HCT116 (cell line): ENCODE measurements around the gene TMPRSS3. TPM values are rescaled to one million over a fixed set of nuclear protein-coding genes. Genes with fewer than 3 reads are reported as not detected.

Experiments
- ATAC-seq: fragments of 200-7000 bp; cut with Tn5 transposase; 2 replicates; pipeline ENCODE4 v1.9.1; 2020; ENCODE audit warnings: mild to moderate bottlenecking, moderate library complexity
- BruUV-seq: library from RNA; stranded (reverse); fragments of 400-500 nt; replicated peaks from 2 replicates; lab custom pipeline; 2021; lab: Mats Ljungman, UMichigan
- CTCF ChIA-PET: fragments of 300-600 bp; sonication (Branson Sonifier 250); formaldehyde crosslinking; loops from one replicate; lab custom pipeline; 2021; ENCODE audit warnings: antibody characterized with exemption; lab: Charles Lee
- POLR2A ChIA-PET: fragments of 300-600, 350-600 bp; sonication (Branson Sonifier 250); formaldehyde crosslinking; loops from one replicate; lab custom pipeline; 2021; ENCODE audit warnings: antibody characterized with exemption; lab: Charles Lee
- RAD21 ChIA-PET, 2 experiments: fragments of 300-600 bp; sonication (Branson Sonifier 250); formaldehyde crosslinking; loops; one replicate each; lab custom pipeline; 2023; ENCODE audit warnings: low total read pairs in 2 of 2; ENCODE audit not compliant: uncharacterized antibody in 2 of 2, unreplicated experiment in 2 of 2, low non-redundant PET in 1 of 2; lab: Charles Lee
- DNase-seq: peaks from one replicate; pipeline ENCODE4 v3.0.0-alpha.2; 2010; ENCODE audit warnings: low read depth, low spot score
- H2AFZ ChIP-seq: fragments of 200-600 bp; shearing (Covaris generic), sonication (generic); 2 replicates; pipeline ENCODE4 v1.6.1; 2017; ENCODE audit warnings: low read depth, mixed run types, mixed read lengths, antibody characterized with exemption, low read length; ENCODE audit not compliant: poor library complexity, severe bottlenecking
- H3K27ac ChIP-seq: 2 replicates; pipeline ENCODE4 v1.5.1; 2012; ENCODE audit warnings: low read depth, low read length
- H3K27me3 ChIP-seq: fragments of 200-600 bp; sonication (generic); 2 replicates; pipeline ENCODE4 v1.6.1; 2016; ENCODE audit warnings: mixed run types, low read length, mixed read lengths; ENCODE audit not compliant: insufficient read depth
- H3K36me3 ChIP-seq, 2 experiments: fragments of 200-500 bp in 1 of 2; fragments of 200-600 bp in 1 of 2; sonication (Bioruptor generic) in 1 of 2; sonication (generic) in 1 of 2; 2 replicates each; pipeline versions ENCODE4 v1.5.1 to v1.6.1; 2014 to 2016; ENCODE audit warnings: low read length in 2 of 2, inconsistent platforms in 1 of 2, mixed read lengths in 1 of 2, mixed run types in 1 of 2; ENCODE audit not compliant: insufficient read depth in 2 of 2, control insufficient read depth in 1 of 2
- H3K4me1 ChIP-seq, 2 experiments: fragments of 200-600 bp in 1 of 2; sonication (generic) in 1 of 2; 2 replicates each; pipeline versions ENCODE4 v1.5.1 to v1.6.1; 2012 to 2017; ENCODE audit warnings: low read length in 2 of 2, inconsistent platforms in 1 of 2, mild to moderate bottlenecking in 1 of 2, mixed read lengths in 1 of 2, mixed run types in 1 of 2, moderate library complexity in 1 of 2; ENCODE audit not compliant: insufficient read depth in 2 of 2, control insufficient read depth in 1 of 2
- H3K4me2 ChIP-seq: fragments of 200-600 bp; sonication (generic); 2 replicates; pipeline ENCODE4 v1.6.1; 2017; ENCODE audit warnings: mixed run types, low read length, mixed read lengths
- H3K4me3 ChIP-seq, 2 experiments: fragments of 200-600 bp in 1 of 2; sonication (generic) in 1 of 2; replicated peaks in 1 of 2; 2 replicates each; pipeline ENCODE4 v1.5.1; 2011 to 2016; ENCODE audit warnings: low read length in 2 of 2, control low read depth in 1 of 2, low read depth in 1 of 2, mild to moderate bottlenecking in 1 of 2, mixed read lengths in 1 of 2, mixed run types in 1 of 2
- H3K79me2 ChIP-seq: fragments of 200-600 bp; sonication (generic); 2 replicates; pipeline ENCODE4 v1.6.1; 2017; ENCODE audit warnings: mild to moderate bottlenecking, mixed run types, low read length, moderate library complexity, mixed read lengths; ENCODE audit not compliant: insufficient read depth
- H3K9ac ChIP-seq: fragments of 200-600 bp; sonication (generic); 2 replicates; pipeline ENCODE4 v1.6.1; 2016; ENCODE audit warnings: low read length, mixed read lengths
- H3K9me2 ChIP-seq: fragments of 200-600 bp; sonication (generic), shearing (Covaris generic); 2 replicates; pipeline ENCODE4 v1.6.1; 2017; ENCODE audit warnings: mixed run types, mild to moderate bottlenecking, moderate library complexity; ENCODE audit not compliant: insufficient read depth
- H3K9me3 ChIP-seq, 2 experiments: fragments of 200-500 bp in 1 of 2; fragments of 200-600 bp in 1 of 2; sonication (Bioruptor generic) in 1 of 2; sonication (generic) in 1 of 2; 2 replicates each; pipeline ENCODE4 v1.6.1; 2014 to 2017; ENCODE audit warnings: low read length in 2 of 2, mixed read lengths in 2 of 2, inconsistent platforms in 1 of 2, low read depth in 1 of 2, mild to moderate bottlenecking in 1 of 2, mixed run types in 1 of 2, moderate library complexity in 1 of 2; ENCODE audit not compliant: control insufficient read depth in 1 of 2, insufficient read depth in 1 of 2
- H4K20me1 ChIP-seq: fragments of 200-600 bp; sonication (generic), shearing (Covaris generic); 2 replicates; pipeline ENCODE4 v1.6.1; 2017; ENCODE audit warnings: mixed run types, mild to moderate bottlenecking, moderate library complexity; ENCODE audit not compliant: insufficient read depth
- CEBPB ChIP-seq: IDR thresholded peaks from 2 replicates; pipeline ENCODE4 v1.6.1; 2012; ENCODE audit warnings: low read depth
- CTCF ChIP-seq, 3 experiments: fragments of 200-600 bp in 1 of 3; sonication (generic) in 1 of 3; IDR thresholded peaks in 2 of 3; conservative IDR thresholded peaks in 1 of 3; 2 replicates each; pipeline ENCODE4 v1.5.1; 2012 to 2017; ENCODE audit warnings: low read depth in 2 of 3, low read length in 2 of 3, antibody characterized with exemption in 1 of 3, borderline replicate concordance in 1 of 3, control low read depth in 1 of 3, mild to moderate bottlenecking in 1 of 3, mixed read lengths in 1 of 3, mixed run types in 1 of 3, moderate library complexity in 1 of 3; ENCODE audit not compliant: insufficient read depth in 1 of 3
- EZH2 ChIP-seq: fragments of 200-600 bp; sonication (generic); IDR thresholded peaks from 2 replicates; pipeline ENCODE4 v1.6.1; 2017; ENCODE audit warnings: antibody characterized with exemption, mixed run types
- MAX ChIP-seq: IDR thresholded peaks from 2 replicates; pipeline ENCODE4 v1.6.1; 2012
- POLR2A ChIP-seq: IDR thresholded peaks from 2 replicates; pipeline ENCODE4 v1.7.0; 2011; ENCODE audit warnings: borderline replicate concordance; ENCODE audit not compliant: insufficient read depth, insufficient read length; ENCODE audit errors: extremely low read depth
- POLR2AphosphoS5 ChIP-seq: IDR thresholded peaks from 2 replicates; pipeline ENCODE4 v1.6.1; 2011; ENCODE audit warnings: mild to moderate bottlenecking, low read depth, low read length, moderate library complexity
- YY1 ChIP-seq: IDR thresholded peaks from 2 replicates; pipeline ENCODE4 v1.6.1; 2011; ENCODE audit warnings: low read length, low read depth, moderate library complexity, mild to moderate bottlenecking; ENCODE audit not compliant: insufficient replicate concordance; ENCODE audit errors: extremely low read depth
- ZBTB33 ChIP-seq: IDR thresholded peaks from 2 replicates; pipeline ENCODE4 v1.6.1; 2011; ENCODE audit warnings: mild to moderate bottlenecking, low read length, moderate library complexity; ENCODE audit not compliant: insufficient replicate concordance; ENCODE audit errors: extremely low read depth
- ZNF274 ChIP-seq: fragments of 200-500 bp; sonication (Bioruptor generic); IDR thresholded peaks from 2 replicates; pipeline ENCODE4 v1.6.1; 2014; ENCODE audit warnings: mild to moderate bottlenecking, low read depth, low read length, inconsistent platforms
- intact Hi-C: fragments of 100-400 bp; cut with micrococcal nuclease; formaldehyde crosslinking; loops from 2 replicates; pipeline ENCODE4 v1.10.0; 2022
- total RNA-seq: library from RNA; stranded (reverse); gene quantifications from one replicate; pipeline ENCODE4 v1.2.1, GENCODE V29; 2021; ENCODE audit not compliant: unreplicated experiment

TMPRSS3 gene
- total RNA-seq, 1 experiment from 2014 or later = not detected

- POLR2A ChIA-PET = no interaction called here
- no peaks in the 10 kb centered on the region for H3K9me3 ChIP-seq
- no peak overlapping the region for H3K9ac ChIP-seq
- no peaks in the 10 kb centered on the region for H3K9me2 ChIP-seq
- no peak overlapping the region for H3K4me3 ChIP-seq
- DNase-seq (no peak), ATAC-seq (no peak)
- H3K27me3 ChIP-seq = peaks cover 59% of the 10 kb centered on the region; the same call in 1 of the 2 replicates
- H3K4me1 ChIP-seq = no peaks in the 10 kb centered on the region
- H3K4me2 ChIP-seq = no peak overlapping the region
- no peak overlapping the region for H2AFZ ChIP-seq
- intact Hi-C loops = no loop called here
- H4K20me1 ChIP-seq = no peaks in the 10 kb centered on the region
- no peak overlapping the region for H3K27ac ChIP-seq
- no peaks in the 10 kb centered on the region for H3K36me3 ChIP-seq
- H3K79me2 ChIP-seq = no peaks in the 10 kb centered on the region
- no TSS peak for BruUV-seq
- RAD21 ChIA-PET = no interaction called here
- TF ChIP-seq POLR2A (no peak), CEBPB (no peak), EZH2 (no peak), MAX (no peak), POLR2AphosphoS5 (no peak), ZBTB33 (no peak), CTCF (IDR thresholded peaks at IDR 0.05 in 2 of 3, conservative IDR thresholded peaks at IDR 0.05 in 1 of 3; ENCODE audit: borderline replicate concordance in 1 of 3, insufficient read depth in 1 of 3, low read depth in 2 of 3, low read length in 2 of 3) (no peak), YY1 (no peak), ZNF274 (no peak)
- CTCF ChIA-PET = no interaction called here
These were observed 29.2 kb upstream of the TMPRSS3 start for GRCh38 chr21:42424914-42425541.
